Ishikawa (cell line): ENCODE data around the gene BTG2.

Experiments used
- CEBPB ChIP-seq: IDR thresholded peaks from 2 replicates; pipeline ENCODE4 v1.6.1; 2012
- CREB1 ChIP-seq: IDR thresholded peaks from 2 replicates; pipeline ENCODE4 v1.6.1; 2012; ENCODE audit warnings: low read depth
- EGR1 ChIP-seq: IDR thresholded peaks from 2 replicates; pipeline ENCODE4 v1.6.1; 2012
- EP300 ChIP-seq: IDR thresholded peaks from 2 replicates; pipeline ENCODE4 v1.6.1; 2012; ENCODE audit warnings: borderline replicate concordance
- FOXM1 ChIP-seq: IDR thresholded peaks from 2 replicates; pipeline ENCODE4 v1.6.1; 2012; ENCODE audit warnings: low read depth, borderline replicate concordance
- MAX ChIP-seq: IDR thresholded peaks from 2 replicates; pipeline ENCODE4 v1.6.1; 2012
- NFIC ChIP-seq: IDR thresholded peaks from 2 replicates; pipeline ENCODE4 v1.6.1; 2012
- RAD21 ChIP-seq: IDR thresholded peaks from 2 replicates; pipeline ENCODE4 v1.6.1; 2012; ENCODE audit warnings: low read depth
- REST ChIP-seq: IDR thresholded peaks from 2 replicates; pipeline ENCODE4 v1.6.1; 2012; ENCODE audit warnings: low read depth, mild to moderate bottlenecking
- TAF1 ChIP-seq: IDR thresholded peaks from 2 replicates; pipeline ENCODE4 v1.6.1; 2012; ENCODE audit warnings: low read depth, mild to moderate bottlenecking
- TCF12 ChIP-seq: IDR thresholded peaks from 2 replicates; pipeline ENCODE4 v1.6.1; 2012; ENCODE audit warnings: low read depth
- TEAD4 ChIP-seq: IDR thresholded peaks from 2 replicates; pipeline ENCODE4 v1.6.1; 2012
- USF1 ChIP-seq: IDR thresholded peaks from 2 replicates; pipeline ENCODE4 v1.6.1; 2012
- YY1 ChIP-seq: IDR thresholded peaks from 2 replicates; pipeline ENCODE4 v1.6.1; 2012; ENCODE audit warnings: low read depth
- ZBTB7A ChIP-seq: IDR thresholded peaks from 2 replicates; pipeline ENCODE4 v1.6.1; 2012; ENCODE audit warnings: low read depth

BTG2 gene

GRCh38 chr1:203307641-203308126, 2.4 kb downstream of the BTG2 start:
- TF ChIP-seq EP300 = no peak

GRCh38 chr1:203308328-203308922, 3.1 kb downstream of the BTG2 start:
- no peak for TF ChIP-seq TAF1
- no peak for TF ChIP-seq CEBPB
- TF ChIP-seq ZBTB7A = no peak
- no peak for TF ChIP-seq FOXM1
- no peak for TF ChIP-seq USF1
- no peak for TF ChIP-seq EP300
- no peak for TF ChIP-seq REST
- no peak for TF ChIP-seq TEAD4
- no peak for TF ChIP-seq EGR1
- TF ChIP-seq RAD21 = no peak
- TF ChIP-seq TCF12 = no peak
- no peak for TF ChIP-seq YY1

GRCh38 chr1:203308923-203309331, 3.6 kb downstream of the BTG2 start:
- TF ChIP-seq TCF12 = no peak
- no peak for TF ChIP-seq REST
- TF ChIP-seq CEBPB = no peak
- TF ChIP-seq USF1 = no peak
- TF ChIP-seq ZBTB7A = no peak
- no peak for TF ChIP-seq YY1
- TF ChIP-seq NFIC = no peak
- no peak for TF ChIP-seq EGR1
- TF ChIP-seq CREB1 = no peak
- no peak for TF ChIP-seq MAX
- TF ChIP-seq RAD21 = no peak

GRCh38 chr1:203311368-203312301, 6.3 kb downstream of the BTG2 start:
- TF ChIP-seq FOXM1 (no peak), TAF1 (no peak), YY1 (no peak), REST (no peak), MAX (no peak), EP300 (no peak), RAD21 (no peak), EGR1 (no peak), USF1 (no peak), ZBTB7A (no peak), NFIC (no peak), TCF12 (no peak), TEAD4 (no peak), CREB1 (no peak), CEBPB (no peak)
